Activated T-helper 1 cell treated with anti-CD3 and anti-CD28 coated beads, Interleukin-2, amount 50 U/mL, for 16 hours (primary cell): ENCODE results near the gene PRKCG.

Experiments used
- DNase-seq, 2 donors: peaks; one replicate each; pipeline ENCODE4 v3.0.0-alpha.2; 2020; ENCODE audit warnings: low read depth in 1 of 2, low spot score in 1 of 2

Gene PRKCG

DNA sequence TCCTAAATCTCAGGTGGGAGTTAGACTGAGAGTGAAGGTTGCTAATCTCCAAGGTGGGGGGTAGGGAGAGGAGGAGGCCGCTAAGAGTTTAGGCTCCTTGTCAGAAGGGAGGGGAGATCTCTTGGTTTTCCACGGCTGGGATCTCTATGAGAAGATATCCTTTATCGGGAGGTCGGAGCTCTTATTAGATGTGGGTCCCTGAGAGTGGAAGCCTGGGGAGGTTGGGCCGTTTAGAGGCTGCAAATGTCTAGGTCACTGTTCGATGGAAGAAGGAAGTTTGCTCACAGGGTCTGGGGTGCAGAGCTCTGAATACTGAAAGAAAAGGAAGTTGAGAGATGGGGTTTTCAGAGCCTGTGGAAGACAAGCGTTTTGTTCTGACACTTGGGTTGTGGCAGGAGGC lies 10.5 kb upstream of the PRKCG start:
- DNase-seq: no peak

- DNase-seq: no peak
These were observed 9.2 kb upstream of the PRKCG start for GRCh38 chr19:53872762-53873161.

- DNase-seq: no peak
These were observed 8.0 kb upstream of the PRKCG start for GRCh38 chr19:53873773-53874605.

- DNase-seq: no peak
These were observed 7.4 kb upstream of the PRKCG start for GRCh38 chr19:53874606-53874990.

DNA sequence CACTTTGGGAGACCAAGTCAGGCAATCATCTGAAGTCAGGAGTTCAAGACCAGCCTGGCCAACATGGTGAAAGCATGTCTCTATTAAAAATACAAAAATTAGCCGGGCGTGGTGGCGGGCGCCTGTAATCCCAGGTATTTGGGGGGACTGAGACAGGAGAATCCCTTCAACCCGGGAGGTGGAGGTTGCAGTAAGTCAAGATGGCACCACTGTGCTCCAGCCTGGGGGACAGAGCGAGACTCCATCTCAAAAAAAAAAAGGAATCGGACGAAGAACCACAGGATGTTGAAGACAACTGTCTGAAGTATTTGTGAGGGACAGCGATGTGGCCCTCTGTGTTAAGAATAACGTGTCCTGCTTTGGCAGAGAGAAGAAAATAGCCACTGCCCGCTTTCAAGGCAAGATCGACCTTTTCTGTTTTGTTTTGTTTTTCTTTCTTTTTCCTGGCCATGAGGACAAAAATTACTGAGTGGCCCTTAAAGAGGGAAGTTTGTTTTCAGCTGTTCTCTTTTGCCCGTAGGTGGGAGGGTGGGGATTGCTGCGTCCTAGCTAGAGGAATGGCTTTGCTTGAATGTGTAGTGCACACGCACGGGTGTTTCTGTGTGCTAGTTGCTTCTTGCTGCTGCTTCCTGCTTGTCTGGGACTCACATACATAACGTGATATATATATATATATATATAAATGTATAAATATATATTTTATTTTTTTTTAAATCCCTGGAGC lies 6.2 kb upstream of the PRKCG start:
- no peak for DNase-seq

DNA sequence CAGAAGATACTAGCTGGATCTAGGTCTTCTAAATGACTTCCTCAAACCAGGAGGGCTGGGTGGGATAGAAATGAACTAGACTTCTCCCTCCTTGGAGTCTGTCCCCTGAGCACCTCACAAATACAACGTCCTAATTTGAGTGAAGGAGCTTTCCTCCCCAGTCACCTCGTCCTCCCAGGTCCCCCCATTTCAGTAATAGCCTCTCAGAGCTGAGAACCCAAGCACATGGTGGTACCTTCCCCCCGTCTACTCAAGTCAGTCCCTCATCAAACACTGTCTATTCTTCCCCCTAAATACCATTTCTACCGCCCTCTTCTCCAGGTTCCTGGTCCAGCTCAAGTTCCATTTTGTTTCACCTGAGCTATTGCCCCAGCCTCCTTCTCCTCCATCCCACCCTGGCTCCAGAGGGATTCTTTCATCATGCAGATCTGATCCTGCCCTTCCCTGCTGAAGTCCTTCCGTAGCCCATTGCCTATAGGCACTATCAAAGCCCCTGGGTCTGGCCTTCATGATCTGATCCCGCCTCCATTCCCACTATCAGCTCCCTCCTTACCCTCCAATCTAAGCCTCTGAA lies 5.3 kb upstream of the PRKCG start:
- no peak for DNase-seq

GRCh38 chr19:53877361-53877766 lies 4.6 kb upstream of the PRKCG start:
- peak in 1 of 2 donors; percentile 16 for DNase-seq

DNA sequence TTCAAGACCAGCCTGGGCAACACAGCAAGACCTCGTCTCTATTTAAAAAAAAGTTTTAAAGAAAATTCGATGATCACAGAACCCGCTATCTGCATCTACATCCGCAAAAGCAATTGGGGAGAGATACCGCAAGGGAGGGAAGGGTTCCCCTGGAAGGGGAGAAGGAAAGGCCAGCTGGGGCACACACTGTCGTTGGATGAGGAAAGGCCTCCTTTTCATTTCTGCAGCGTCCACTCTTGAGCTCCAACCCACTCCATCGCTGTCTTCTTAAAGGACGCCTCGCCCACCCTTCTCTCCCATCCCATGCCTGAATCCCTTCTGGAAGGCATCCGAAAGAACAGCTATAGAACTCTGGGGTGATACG lies 3.2 kb upstream of the PRKCG start:
- no peak for DNase-seq

DNA sequence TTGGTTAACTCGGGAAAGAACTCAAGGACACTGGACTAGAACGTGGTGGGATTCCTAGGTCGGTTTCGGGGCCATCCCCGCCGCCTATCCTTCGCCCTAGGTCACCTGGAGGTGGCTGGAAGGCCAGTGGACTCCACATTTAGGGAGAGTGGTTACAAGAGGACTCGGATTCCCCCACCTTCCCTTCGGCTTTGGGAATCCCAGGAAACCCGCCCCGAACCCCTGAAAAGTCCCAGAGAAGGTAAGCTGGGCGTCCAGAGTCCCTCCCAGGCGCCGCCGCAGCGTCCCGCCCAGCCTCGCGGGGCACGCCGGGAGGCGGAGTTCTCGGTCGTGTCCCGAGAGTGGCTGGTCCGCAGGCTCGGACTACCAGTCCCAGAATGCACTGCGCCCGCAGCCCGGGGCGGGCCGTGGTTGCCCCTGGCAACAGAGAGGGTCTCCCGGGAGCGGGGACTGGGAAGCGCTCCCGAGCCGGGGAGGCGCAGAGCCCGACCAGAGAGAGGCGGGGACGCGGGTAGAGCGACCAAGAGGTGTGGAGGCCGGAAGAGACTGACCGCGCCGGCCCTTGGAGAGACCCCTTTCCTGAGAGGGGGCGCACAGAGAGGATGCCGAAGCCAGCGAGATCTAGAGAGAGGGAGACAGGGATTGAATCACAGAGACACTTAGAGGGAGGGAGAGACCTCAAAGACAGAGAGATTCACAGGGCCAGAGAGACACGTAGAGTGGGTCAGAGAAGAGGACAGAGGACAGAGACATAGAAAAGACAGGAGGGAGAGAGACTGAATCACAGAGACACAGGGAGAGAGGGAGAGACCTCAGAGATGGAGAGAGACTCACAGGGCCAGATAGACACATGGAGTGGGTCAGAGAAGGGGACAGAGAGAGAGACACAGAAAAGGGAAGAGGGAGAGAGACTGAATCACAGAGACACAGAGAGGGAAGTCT lies 2.6 kb upstream of the PRKCG start:
- DNase-seq: peak; percentile 39 to 73

GRCh38 chr19:53880711-53881481 lies 1.1 kb upstream of the PRKCG start:
- no peak for DNase-seq

- no peak for DNase-seq
These were observed 524 bp downstream of the PRKCG start for GRCh38 chr19:53882391-53883050.

DNA sequence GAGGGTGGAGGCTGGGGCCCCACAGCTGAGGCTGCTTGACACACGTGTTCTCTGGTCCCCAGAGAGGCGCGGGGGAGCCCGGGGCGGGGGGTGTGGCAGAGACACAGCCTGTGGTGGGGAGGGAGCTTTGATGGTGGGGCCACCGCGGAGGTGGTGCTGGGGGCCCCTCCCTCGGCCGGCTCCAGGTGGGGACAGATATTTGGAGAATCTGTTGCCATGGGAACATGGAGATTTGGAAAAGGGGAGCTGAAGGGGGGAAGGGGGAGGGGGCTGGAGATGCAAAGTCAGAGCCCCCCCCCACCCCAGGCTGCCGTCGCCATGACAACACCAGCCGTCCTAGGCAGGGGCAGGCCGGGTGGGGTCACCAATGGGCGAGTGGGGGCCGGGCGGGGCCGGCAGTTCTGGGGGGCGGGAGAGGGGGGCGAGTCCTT lies 1.2 kb downstream of the PRKCG start:
- DNase-seq: no peak

DNA sequence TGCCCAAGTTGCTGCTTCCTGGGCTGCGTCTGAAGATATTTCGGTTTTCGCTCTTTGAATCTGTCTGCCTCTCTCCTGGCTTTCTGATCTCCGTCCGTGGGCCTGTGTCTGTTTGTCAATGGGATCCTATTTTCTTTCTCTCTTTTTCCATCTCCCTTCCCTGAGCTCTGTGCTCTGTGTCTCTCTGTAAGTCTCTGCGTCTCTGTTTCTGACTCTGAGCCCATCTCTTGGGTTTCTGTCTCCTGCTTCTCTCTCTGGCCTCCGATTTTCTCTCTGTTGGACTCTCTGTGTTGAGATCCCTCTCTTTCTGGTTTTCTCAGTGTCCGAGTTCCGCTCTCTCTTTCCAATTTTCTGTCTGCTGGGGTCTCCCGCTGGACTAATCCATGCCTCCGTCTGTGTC lies 1.7 kb downstream of the PRKCG start:
- DNase-seq: no peak

- DNase-seq: no peak
These were observed 2.3 kb downstream of the PRKCG start for GRCh38 chr19:53884256-53884655.

DNA sequence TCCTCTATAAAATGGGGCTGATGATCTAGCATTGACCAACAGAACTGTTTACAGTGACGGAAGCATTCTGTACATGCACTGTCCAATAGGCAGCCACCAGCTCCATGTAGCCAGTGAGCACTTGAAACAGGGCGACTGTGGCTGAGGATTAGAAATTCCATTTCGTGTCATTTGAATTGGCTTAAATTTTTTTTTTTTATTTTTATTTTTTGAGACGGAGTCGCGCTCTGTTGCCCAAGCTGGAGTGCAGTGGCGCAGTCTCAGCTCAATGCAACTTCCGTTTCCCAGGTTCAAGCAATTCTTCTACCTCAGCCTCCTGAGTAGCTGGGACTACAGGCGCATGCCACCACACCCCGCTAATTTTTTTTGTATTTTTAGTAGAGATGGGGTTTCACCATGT lies 3.0 kb downstream of the PRKCG start:
- DNase-seq: no peak

DNA sequence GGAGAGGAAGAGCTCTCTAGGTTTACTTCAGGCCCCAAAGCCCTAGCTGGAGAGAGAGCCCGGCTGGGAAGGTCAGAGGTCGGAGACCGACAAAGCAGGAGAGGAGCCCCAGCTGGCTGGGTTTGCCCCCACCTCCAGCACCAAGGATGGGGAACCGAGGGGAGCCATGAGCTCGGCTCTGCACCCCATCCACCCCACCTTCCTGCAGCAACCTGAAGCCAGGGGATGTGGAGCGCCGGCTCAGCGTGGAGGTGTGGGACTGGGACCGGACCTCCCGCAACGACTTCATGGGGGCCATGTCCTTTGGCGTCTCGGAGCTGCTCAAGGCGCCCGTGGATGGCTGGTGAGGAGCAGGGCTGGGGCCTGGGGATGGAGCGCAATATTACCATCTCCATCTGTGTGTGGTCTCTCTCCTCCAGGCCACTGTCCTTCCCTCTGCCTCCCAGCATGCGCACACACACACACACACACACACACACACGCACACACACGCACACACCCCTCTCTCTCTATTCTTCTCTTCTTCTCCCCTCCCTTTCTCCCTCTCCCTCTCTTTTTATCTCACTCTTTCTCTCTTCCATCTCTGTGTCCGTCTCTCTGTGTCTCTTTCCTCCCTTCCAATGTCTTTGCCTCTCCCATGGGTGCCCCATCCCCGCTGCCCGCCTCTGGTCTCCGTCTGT lies 10.4 kb downstream of the PRKCG start:
- DNase-seq: no peak

DNA sequence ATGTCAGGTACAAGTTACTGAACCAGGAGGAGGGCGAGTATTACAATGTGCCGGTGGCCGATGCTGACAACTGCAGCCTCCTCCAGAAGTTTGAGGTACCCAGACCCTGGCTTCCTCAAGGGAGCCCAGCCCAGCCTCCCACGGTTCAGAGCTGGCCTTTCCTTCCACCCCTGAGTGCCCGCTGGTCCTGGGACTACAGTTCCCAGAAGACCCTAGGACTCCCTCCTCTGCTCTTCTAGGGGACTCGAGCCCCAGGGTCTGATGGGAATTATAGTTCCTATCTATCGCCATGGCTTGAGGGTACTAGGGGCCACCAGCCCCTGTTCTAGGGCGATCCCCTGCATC lies 11.0 kb downstream of the PRKCG start:
- no peak for DNase-seq

DNA sequence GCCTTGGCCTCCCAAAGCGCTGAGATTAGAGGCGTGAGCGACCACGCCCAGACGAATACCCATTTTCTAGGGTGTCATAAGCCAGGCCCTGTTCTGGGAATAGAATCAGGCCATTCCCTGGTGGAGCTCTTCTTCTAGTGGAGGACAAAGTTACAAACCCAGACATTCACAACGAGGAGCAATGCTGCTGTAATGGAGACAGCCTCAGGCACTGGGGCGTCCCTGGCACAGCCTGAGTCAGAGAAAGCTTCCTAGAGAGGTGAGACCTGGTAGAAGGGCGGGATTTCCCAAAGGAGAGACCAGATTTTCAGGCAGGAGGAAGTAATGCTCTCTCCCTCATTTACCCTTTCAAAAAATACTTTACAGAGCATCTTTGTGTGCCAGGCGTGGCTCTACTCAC lies 12.7 kb downstream of the PRKCG start:
- no peak for DNase-seq

DNA sequence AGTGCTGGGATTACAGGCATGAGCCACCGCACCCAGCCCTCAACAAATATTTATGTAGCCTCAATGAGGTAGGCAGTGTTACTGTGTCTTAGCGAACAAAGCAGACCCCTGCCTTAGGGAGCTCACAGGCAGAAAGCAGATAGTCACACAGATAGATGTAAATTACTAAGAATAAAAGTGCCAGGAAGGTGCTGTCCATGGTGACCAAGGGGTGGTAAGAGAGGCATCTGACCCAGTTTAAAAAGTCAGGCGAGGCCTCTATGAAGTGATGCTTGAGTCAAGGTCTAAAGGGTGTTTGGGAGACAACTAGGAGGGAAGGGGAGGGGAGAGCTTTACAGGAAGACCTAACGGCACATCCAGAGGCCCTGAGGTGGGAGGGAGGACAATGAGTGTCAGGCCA lies 14.7 kb downstream of the PRKCG start:
- no peak for DNase-seq

DNA sequence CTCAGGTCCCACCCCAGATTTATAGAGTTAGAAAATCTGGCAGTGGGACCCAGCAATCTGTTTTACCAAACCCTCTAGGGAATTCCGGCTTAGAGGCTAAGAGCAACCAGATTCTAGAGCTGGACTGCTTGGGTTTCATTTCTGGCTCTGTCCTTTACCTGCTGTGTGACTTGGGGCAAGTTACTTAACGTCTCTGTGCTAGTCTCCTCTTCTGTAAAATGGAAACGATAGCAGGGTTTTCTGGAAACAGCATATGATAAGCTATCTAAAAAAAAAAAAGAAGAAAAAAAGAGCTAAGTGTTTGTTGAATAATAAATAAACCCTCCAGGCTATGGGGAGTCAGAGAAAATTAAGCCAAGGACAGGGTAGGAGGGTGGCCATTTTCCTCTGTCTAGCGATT lies 15.5 kb downstream of the PRKCG start:
- DNase-seq: no peak
